GM18873 (cell line): ENCODE measurements around the gene FLNC.

Source experiments
- ATAC-seq: cut with Tn5 transposase; IDR thresholded peaks from one replicate; pipeline ENCODE4 v1.9.1; 2021; ENCODE audit warnings: mild to moderate bottlenecking, moderate library complexity, moderate number of reproducible peaks; ENCODE audit not compliant: unreplicated experiment, low FRiP score

FLNC gene

GRCh38 chr7:128875523-128875948 is 45.3 kb downstream of the FLNC start:
- no peak for ATAC-seq

GRCh38 chr7:128876127-128876526 is 45.9 kb downstream of the FLNC start:
- ATAC-seq: no peak

GRCh38 chr7:128876586-128876977 is 46.4 kb downstream of the FLNC start:
- ATAC-seq: no peak

GRCh38 chr7:128876978-128877755 is 47.0 kb downstream of the FLNC start:
- ATAC-seq: no peak

GRCh38 chr7:128877756-128878120 is 47.5 kb downstream of the FLNC start:
- no peak for ATAC-seq

- no peak for ATAC-seq
Measured at GRCh38 chr7:128878226-128879105, 48.3 kb downstream of the FLNC start.

- ATAC-seq: no peak
Measured at GRCh38 chr7:128879461-128879938, 49.3 kb downstream of the FLNC start.

GRCh38 chr7:128879939-128880746 is 49.9 kb downstream of the FLNC start:
- no peak for ATAC-seq

- ATAC-seq: no peak
Measured at GRCh38 chr7:128880791-128881457, 50.7 kb downstream of the FLNC start.

GRCh38 chr7:128881458-128882125 is 51.4 kb downstream of the FLNC start:
- no peak for ATAC-seq

- ATAC-seq: no peak
Measured at GRCh38 chr7:128882134-128882533, 51.9 kb downstream of the FLNC start.

- ATAC-seq: peak; percentile 66
Measured at GRCh38 chr7:128883622-128884448, 53.6 kb downstream of the FLNC start.

- no peak for ATAC-seq
Measured at GRCh38 chr7:128884561-128885369, 54.6 kb downstream of the FLNC start.

- ATAC-seq: no peak
Measured at GRCh38 chr7:128885370-128886187, 55.4 kb downstream of the FLNC start.

- ATAC-seq: no peak
Measured at GRCh38 chr7:128886391-128887168, 56.4 kb downstream of the FLNC start.
